Loucy (cell line): ENCODE measurements around the gene CYP2A6.
"Not testable (repeated sequence)": the region's sequence is repeated elsewhere in the genome, so short reads cannot be mapped to it uniquely, and the experiment has no call there.

Source experiments
- CTCF ChIP-seq: fragments of 200-600 bp; sonication (generic); conservative IDR thresholded peaks from 2 replicates; pipeline ENCODE4 v1.5.1; 2014; ENCODE audit warnings: mild to moderate bottlenecking, antibody characterized with exemption, low read length
- EZH2phosphoT487 ChIP-seq: fragments of 200-600 bp; IDR thresholded peaks from 2 replicates; pipeline ENCODE4 v1.6.1; 2018; ENCODE audit warnings: antibody characterized with exemption, mild to moderate bottlenecking, moderate library complexity, borderline replicate concordance

GRCh38 chr19:40819479-40820234, 30.6 kb downstream of the CYP2A6 start:
- peak; percentile 61 for TF ChIP-seq CTCF
- TF ChIP-seq EZH2phosphoT487 = not testable (repeated sequence)
